ENCODE data around the gene EDEM1.

Gene EDEM1

GRCh38 chr3:5198986-5199731 lies 11.7 kb downstream of the EDEM1 start:
- DNase-seq (ENCODE audit: low spot score): no peak

GRCh38 chr3:5201536-5201935 lies 14.0 kb downstream of the EDEM1 start:
- no peak for DNase-seq (ENCODE audit: low spot score)

GRCh38 chr3:5202222-5202621 lies 14.7 kb downstream of the EDEM1 start:
- DNase-seq (ENCODE audit: low spot score): no peak

DNA sequence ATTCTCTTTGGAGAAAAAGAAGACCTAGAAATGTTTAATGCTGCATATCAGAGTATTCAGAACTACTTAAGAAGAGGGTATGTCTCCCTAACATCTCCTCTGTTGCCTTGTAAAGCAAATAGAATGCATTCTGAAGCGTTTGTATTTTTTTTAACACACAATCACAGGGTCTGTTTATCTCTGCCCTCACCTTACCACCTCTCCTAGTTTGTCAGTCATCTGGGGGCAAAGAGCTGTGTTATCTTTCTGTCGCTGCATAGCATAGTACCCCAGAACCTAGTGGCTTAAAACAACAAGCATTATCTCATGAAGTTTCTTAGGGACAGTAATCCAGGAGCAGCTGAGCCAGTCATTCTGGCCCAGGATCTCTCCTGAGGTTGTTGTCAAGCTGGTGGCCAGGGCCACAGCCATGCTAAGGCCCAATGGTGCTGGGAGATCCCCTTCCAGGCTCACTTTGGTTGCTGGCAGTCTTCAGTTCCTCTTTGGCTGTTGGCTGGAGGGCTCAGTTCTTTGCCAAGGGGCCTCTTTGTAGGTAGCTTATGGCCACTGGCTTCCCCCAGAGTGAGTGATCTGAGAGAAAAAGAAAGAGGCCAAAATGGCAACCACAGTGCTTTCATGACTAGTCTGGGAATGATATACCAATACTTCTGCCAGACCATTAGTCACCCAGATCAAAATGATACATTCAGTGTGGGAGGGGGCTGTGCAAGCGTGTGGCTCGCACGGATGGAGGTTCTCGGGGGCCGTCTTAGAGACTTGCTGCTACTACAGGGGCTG lies 17.8 kb downstream of the EDEM1 start:
- no peak for DNase-seq (ENCODE audit: low spot score)

GRCh38 chr3:5210926-5211325 lies 23.4 kb downstream of the EDEM1 start:
- DNase-seq (ENCODE audit: low spot score): no peak

- DNase-seq (ENCODE audit: low spot score): no peak
Observed at GRCh38 chr3:5212628-5213573, 25.4 kb downstream of the EDEM1 start.

- DNase-seq (ENCODE audit: low spot score): no peak
Observed at GRCh38 chr3:5213574-5213966, 26.1 kb downstream of the EDEM1 start.

DNA sequence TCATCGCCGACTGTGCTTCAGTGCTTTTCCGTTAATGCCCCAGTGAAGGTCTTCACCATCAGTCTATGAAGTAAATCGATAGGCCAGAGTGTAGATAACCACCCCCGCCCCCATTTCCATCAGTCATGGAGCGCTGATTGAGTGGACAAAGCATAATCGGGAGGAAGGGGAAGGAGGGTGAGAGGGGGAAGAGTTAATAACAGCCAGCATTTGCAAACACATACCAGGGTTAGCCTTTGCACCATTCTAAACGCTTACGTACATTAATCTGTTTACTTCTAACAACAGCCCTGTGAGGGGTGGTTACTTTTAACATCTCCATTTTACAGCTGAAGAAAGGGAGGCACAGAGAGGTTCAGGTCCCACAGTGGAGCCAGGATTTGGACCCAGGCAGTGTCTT lies 26.8 kb downstream of the EDEM1 start:
- no peak for DNase-seq (ENCODE audit: low spot score)

DNA sequence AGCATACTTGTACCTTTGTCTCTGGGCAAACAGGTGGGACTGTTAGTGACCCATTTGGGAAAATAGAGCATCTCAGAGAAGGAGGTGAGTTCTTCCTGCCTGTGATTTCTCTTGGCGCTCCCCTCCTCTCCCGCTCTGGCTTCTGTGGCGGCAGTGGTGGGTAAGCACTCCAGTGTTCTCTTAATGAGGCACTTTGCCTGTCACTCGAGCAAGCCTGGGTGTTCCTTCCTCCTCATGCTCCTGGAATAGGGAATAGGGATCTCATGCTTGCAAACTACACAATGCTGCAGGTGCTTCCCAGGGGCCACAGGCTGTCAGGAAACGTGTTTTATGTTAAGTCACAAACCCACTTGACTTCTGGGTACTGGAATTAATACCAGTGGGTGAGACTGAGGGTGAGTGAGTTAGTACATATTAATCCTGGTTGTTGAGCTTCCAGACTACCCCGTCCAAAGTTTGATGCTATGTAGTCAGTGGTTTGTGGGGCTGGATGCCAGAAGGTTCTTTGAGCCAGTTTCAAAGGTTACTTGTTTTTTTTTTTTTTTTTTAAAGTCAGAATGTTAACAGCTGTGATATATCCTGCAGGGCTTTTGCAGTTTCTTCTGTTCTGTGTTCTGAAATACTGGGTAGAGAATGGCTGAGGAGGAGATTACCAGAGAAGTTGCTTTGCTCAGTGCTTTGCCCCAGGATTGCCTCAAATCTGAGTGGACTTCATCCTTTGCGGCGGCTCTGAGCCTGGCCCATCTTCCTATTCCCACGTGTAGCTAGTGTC lies 30.5 kb downstream of the EDEM1 start:
- no peak for DNase-seq (ENCODE audit: low spot score)

GRCh38 chr3:5218815-5219214 lies 31.3 kb downstream of the EDEM1 start:
- DNase-seq (ENCODE audit: low spot score): no peak

- no peak for DNase-seq (ENCODE audit: low spot score)
Observed at GRCh38 chr3:5219216-5219615, 31.7 kb downstream of the EDEM1 start.

- no peak for DNase-seq (ENCODE audit: low spot score)
Observed at GRCh38 chr3:5220193-5220592, 32.7 kb downstream of the EDEM1 start.

GRCh38 chr3:5220667-5221431 lies 33.3 kb downstream of the EDEM1 start:
- no peak for DNase-seq (ENCODE audit: low spot score)

- DNase-seq (ENCODE audit: low spot score): no peak
Observed at GRCh38 chr3:5221701-5222100, 34.2 kb downstream of the EDEM1 start.

GRCh38 chr3:5222283-5223005 lies 34.9 kb downstream of the EDEM1 start:
- DNase-seq (ENCODE audit: low spot score): no peak

- peak; percentile 51 for DNase-seq (ENCODE audit: low spot score)
Observed at GRCh38 chr3:5226783-5227182, 39.3 kb downstream of the EDEM1 start.

DNA sequence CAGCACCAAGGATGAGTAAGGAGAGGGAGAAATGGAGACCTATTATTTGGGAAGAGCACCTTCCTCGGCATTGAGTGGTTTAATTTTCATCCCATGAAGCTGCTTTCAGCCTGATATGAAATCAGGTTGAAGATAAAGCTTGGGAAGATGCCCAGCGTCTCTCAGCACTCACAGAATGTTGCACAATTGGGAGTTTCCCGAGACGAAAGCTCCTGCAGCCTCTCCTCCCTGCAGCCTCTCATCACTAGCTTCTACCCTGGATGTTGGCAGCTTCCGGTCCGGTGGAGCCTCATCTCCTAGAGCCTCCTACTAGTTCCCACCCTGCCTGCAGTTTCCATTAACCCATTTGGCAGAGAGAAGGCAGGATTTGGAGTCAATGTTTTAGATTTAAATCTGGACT lies 40.3 kb downstream of the EDEM1 start:
- no peak for DNase-seq (ENCODE audit: low spot score)

- no peak for DNase-seq (ENCODE audit: low spot score)
Observed at GRCh38 chr3:5229414-5229813, 41.9 kb downstream of the EDEM1 start.

DNA sequence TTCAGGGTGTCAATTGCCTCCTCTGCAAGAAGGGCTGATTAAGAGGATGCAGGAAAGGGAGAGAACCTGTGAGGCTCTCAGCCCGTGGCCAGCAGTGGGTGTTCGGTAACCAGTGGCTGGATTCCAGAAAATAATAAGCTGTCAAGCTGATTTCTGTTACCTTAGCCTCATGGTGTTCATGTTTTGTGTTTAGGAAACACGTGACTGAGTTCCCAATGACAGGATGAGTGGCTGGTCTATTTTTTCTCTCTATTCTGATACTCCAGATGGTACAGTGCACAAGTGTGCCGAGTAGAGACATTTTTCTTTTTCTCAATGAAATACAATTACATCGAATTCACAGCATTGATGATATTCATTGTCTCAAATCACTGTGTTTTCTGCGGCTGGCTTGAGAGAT lies 43.6 kb downstream of the EDEM1 start:
- DNase-seq (ENCODE audit: low spot score): no peak

DNA sequence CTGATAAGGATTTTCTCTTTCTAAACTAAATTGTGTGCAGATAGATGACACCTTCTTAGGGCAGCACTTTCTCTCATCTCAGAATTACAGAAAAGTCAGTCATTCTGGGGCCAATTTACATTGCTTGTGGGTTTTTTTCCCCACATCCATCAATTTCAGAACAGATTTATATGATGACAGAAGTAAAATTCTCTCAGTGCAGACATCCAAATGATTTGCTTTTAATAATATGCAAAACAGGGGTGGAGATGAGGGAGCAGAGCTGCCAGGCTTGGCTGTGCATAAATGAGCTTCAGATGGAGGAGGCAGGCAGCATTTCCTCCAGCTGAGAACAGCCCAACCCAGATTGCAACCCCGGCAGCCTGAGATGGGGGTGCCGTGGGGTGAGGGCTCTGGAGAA lies 44.0 kb downstream of the EDEM1 start:
- no peak for DNase-seq (ENCODE audit: low spot score)
